Measurements from ENCODE around the gene GAS1. TPM values are rescaled to one million over a fixed set of nuclear protein-coding genes. Genes with fewer than 3 reads are reported as not detected.

The GAS1 gene
- total and polyA plus RNA-seq, 4 experiments from 2014 or later: 0.27 to 0.97 (median 0.77) TPM

GRCh38 chr9:86975606-86976005 lies 28.3 kb upstream of the GAS1 start:
- Histone ChIP-seq H3K36me3 (ENCODE audit: insufficient read depth, low read length) (no peaks in the 10 kb centered on the region), H3K27me3 (ENCODE audit: insufficient read depth, low read length) (no peaks in the 10 kb centered on the region), H3K9me3 (ENCODE audit: control insufficient read depth in 1 of 2, low read length in 2 of 2) (no peaks in the 10 kb centered on the region), H3K4me1 (ENCODE audit: insufficient read depth, low read length) (no peaks in the 10 kb centered on the region), H3K27ac (ENCODE audit: low read depth, low read length) (no peak overlapping the region), H3K4me3 (ENCODE audit: low read length in 2 of 2) (no peak overlapping the region)
- H3K4me1 Mint-ChIP-seq: no peaks in the 10 kb centered on the region
- ChIA-PET POLR2A (ENCODE audit: partially characterized antibody) (no interaction called here), CTCF (ENCODE audit: partially characterized antibody) (no interaction called here)
- no peak overlapping the region for H3K4me3 Mint-ChIP-seq
- DNase-seq: no peak
- H3K27me3 Mint-ChIP-seq: peaks cover 8 to 35% of the 10 kb centered on the region in 2 donors
- H3K27ac Mint-ChIP-seq: no peak overlapping the region
- intact Hi-C loops (cut with micrococcal nuclease): no loop called here
- no peaks in the 10 kb centered on the region for H3K36me3 Mint-ChIP-seq
- H3K9me3 Mint-ChIP-seq: no peaks in the 10 kb centered on the region

- H3K9me3 Mint-ChIP-seq: no peaks in the 10 kb centered on the region
- H3K4me1 ChIP-seq (ENCODE audit: insufficient read depth, low read length): no peaks in the 10 kb centered on the region
- ChIA-PET POLR2A (ENCODE audit: partially characterized antibody) (no interaction called here), CTCF (ENCODE audit: partially characterized antibody) (no interaction called here)
- H3K27ac ChIP-seq (ENCODE audit: low read depth, low read length): no peak overlapping the region
- H3K4me3 ChIP-seq (ENCODE audit: low read length in 2 of 2): no peak overlapping the region
- no peak overlapping the region for H3K4me3 Mint-ChIP-seq
- H3K27ac Mint-ChIP-seq: no peak overlapping the region
- H3K4me1 Mint-ChIP-seq: no peaks in the 10 kb centered on the region
- intact Hi-C loops (cut with micrococcal nuclease): no loop called here
- no peaks in the 10 kb centered on the region for H3K9me3 ChIP-seq (ENCODE audit: control insufficient read depth in 1 of 2, low read length in 2 of 2)
- H3K27me3 ChIP-seq (ENCODE audit: insufficient read depth, low read length): no peaks in the 10 kb centered on the region
- no peaks in the 10 kb centered on the region for H3K36me3 ChIP-seq (ENCODE audit: insufficient read depth, low read length)
- peaks cover 6 to 33% of the 10 kb centered on the region in 2 donors for H3K27me3 Mint-ChIP-seq
- DNase-seq: no peak
- no peaks in the 10 kb centered on the region for H3K36me3 Mint-ChIP-seq
Measured at GRCh38 chr9:86975036-86975435, 27.7 kb upstream of the GAS1 start.

- intact Hi-C loops (cut with micrococcal nuclease): no loop called here
- Mint-ChIP-seq H3K4me1 (no peaks in the 10 kb centered on the region), H3K9me3 (no peaks in the 10 kb centered on the region), H3K4me3 (no peak overlapping the region), H3K27ac (no peak overlapping the region), H3K27me3 (peaks cover 8 to 30% of the 10 kb centered on the region in 2 donors), H3K36me3 (no peaks in the 10 kb centered on the region)
- H3K27me3 ChIP-seq (ENCODE audit: insufficient read depth, low read length): no peaks in the 10 kb centered on the region
- ChIA-PET POLR2A (ENCODE audit: partially characterized antibody) (no interaction called here), CTCF (ENCODE audit: partially characterized antibody) (no interaction called here)
- no peaks in the 10 kb centered on the region for H3K4me1 ChIP-seq (ENCODE audit: insufficient read depth, low read length)
- H3K27ac ChIP-seq (ENCODE audit: low read depth, low read length): no peak overlapping the region
- H3K9me3 ChIP-seq (ENCODE audit: control insufficient read depth in 1 of 2, low read length in 2 of 2): no peaks in the 10 kb centered on the region
- no peak overlapping the region for H3K4me3 ChIP-seq (ENCODE audit: low read length in 2 of 2)
- no peaks in the 10 kb centered on the region for H3K36me3 ChIP-seq (ENCODE audit: insufficient read depth, low read length)
- DNase-seq: no peak
Measured at GRCh38 chr9:86974421-86974820, 27.1 kb upstream of the GAS1 start.

GRCh38 chr9:86971742-86972141 lies 24.4 kb upstream of the GAS1 start:
- ChIA-PET POLR2A (ENCODE audit: partially characterized antibody) (no interaction called here), CTCF (ENCODE audit: partially characterized antibody) (no interaction called here)
- DNase-seq: no peak
- no peaks in the 10 kb centered on the region for H3K9me3 Mint-ChIP-seq
- peaks cover 15 to 33% of the 10 kb centered on the region in 2 donors for H3K27me3 Mint-ChIP-seq
- no peaks in the 10 kb centered on the region for H3K27me3 ChIP-seq (ENCODE audit: insufficient read depth, low read length)
- no peaks in the 10 kb centered on the region for H3K36me3 Mint-ChIP-seq
- H3K36me3 ChIP-seq (ENCODE audit: insufficient read depth, low read length): no peaks in the 10 kb centered on the region
- no peak overlapping the region for H3K4me3 Mint-ChIP-seq
- no peak overlapping the region for H3K4me3 ChIP-seq (ENCODE audit: low read length in 2 of 2)
- H3K27ac Mint-ChIP-seq: no peak overlapping the region
- intact Hi-C loops (cut with micrococcal nuclease): no loop called here
- no peak overlapping the region for H3K27ac ChIP-seq (ENCODE audit: low read depth, low read length)
- no peaks in the 10 kb centered on the region for H3K4me1 Mint-ChIP-seq
- no peaks in the 10 kb centered on the region for H3K9me3 ChIP-seq (ENCODE audit: control insufficient read depth in 1 of 2, low read length in 2 of 2)
- H3K4me1 ChIP-seq (ENCODE audit: insufficient read depth, low read length): no peaks in the 10 kb centered on the region

GRCh38 chr9:86968258-86968920 lies 21.1 kb upstream of the GAS1 start:
- Mint-ChIP-seq H3K4me3 (no peak overlapping the region), H3K4me1 (no peaks in the 10 kb centered on the region), H3K36me3 (no peaks in the 10 kb centered on the region), H3K9me3 (no peaks in the 10 kb centered on the region), H3K27me3 (peaks cover 16 to 28% of the 10 kb centered on the region in 2 donors), H3K27ac (no peak overlapping the region)
- POLR2A ChIA-PET (ENCODE audit: partially characterized antibody): no interaction called here
- no peak for DNase-seq
- Histone ChIP-seq H3K4me1 (ENCODE audit: insufficient read depth, low read length) (no peaks in the 10 kb centered on the region), H3K27ac (ENCODE audit: low read depth, low read length) (no peak overlapping the region), H3K27me3 (ENCODE audit: insufficient read depth, low read length) (no peaks in the 10 kb centered on the region), H3K9me3 (ENCODE audit: control insufficient read depth in 1 of 2, low read length in 2 of 2) (no peaks in the 10 kb centered on the region), H3K36me3 (ENCODE audit: insufficient read depth, low read length) (no peaks in the 10 kb centered on the region), H3K4me3 (ENCODE audit: low read length in 2 of 2) (no peak overlapping the region)
- CTCF ChIA-PET (ENCODE audit: partially characterized antibody): no interaction called here
- intact Hi-C loops (cut with micrococcal nuclease): no loop called here

GRCh38 chr9:86966852-86967511 lies 19.7 kb upstream of the GAS1 start:
- ChIA-PET CTCF (ENCODE audit: partially characterized antibody) (no interaction called here), POLR2A (ENCODE audit: partially characterized antibody) (no interaction called here)
- H3K27ac ChIP-seq (ENCODE audit: low read depth, low read length): no peak overlapping the region
- Mint-ChIP-seq H3K4me1 (no peaks in the 10 kb centered on the region), H3K27me3 (peaks cover 14 to 19% of the 10 kb centered on the region in 2 donors), H3K36me3 (no peaks in the 10 kb centered on the region), H3K9me3 (no peaks in the 10 kb centered on the region), H3K4me3 (no peak overlapping the region), H3K27ac (no peak overlapping the region)
- H3K9me3 ChIP-seq (ENCODE audit: control insufficient read depth in 1 of 2, low read length in 2 of 2): no peaks in the 10 kb centered on the region
- H3K4me3 ChIP-seq (ENCODE audit: low read length in 2 of 2): no peak overlapping the region
- no peak for DNase-seq
- H3K4me1 ChIP-seq (ENCODE audit: insufficient read depth, low read length): no peaks in the 10 kb centered on the region
- H3K36me3 ChIP-seq (ENCODE audit: insufficient read depth, low read length): no peaks in the 10 kb centered on the region
- intact Hi-C loops (cut with micrococcal nuclease): no loop called here
- H3K27me3 ChIP-seq (ENCODE audit: insufficient read depth, low read length): no peaks in the 10 kb centered on the region

GRCh38 chr9:86965636-86966395 lies 18.5 kb upstream of the GAS1 start:
- Mint-ChIP-seq H3K36me3 (no peaks in the 10 kb centered on the region), H3K27ac (no peak overlapping the region), H3K9me3 (no peaks in the 10 kb centered on the region), H3K27me3 (peaks cover 13 to 20% of the 10 kb centered on the region in 2 donors), H3K4me1 (no peaks in the 10 kb centered on the region), H3K4me3 (no peak overlapping the region)
- Histone ChIP-seq H3K9me3 (ENCODE audit: control insufficient read depth in 1 of 2, low read length in 2 of 2) (no peaks in the 10 kb centered on the region), H3K27me3 (ENCODE audit: insufficient read depth, low read length) (no peaks in the 10 kb centered on the region), H3K4me1 (ENCODE audit: insufficient read depth, low read length) (no peaks in the 10 kb centered on the region), H3K27ac (ENCODE audit: low read depth, low read length) (no peak overlapping the region), H3K4me3 (ENCODE audit: low read length in 2 of 2) (no peak overlapping the region), H3K36me3 (ENCODE audit: insufficient read depth, low read length) (no peaks in the 10 kb centered on the region)
- POLR2A ChIA-PET (ENCODE audit: partially characterized antibody): no interaction called here
- CTCF ChIA-PET (ENCODE audit: partially characterized antibody): no interaction called here
- intact Hi-C loops (cut with micrococcal nuclease): no loop called here
- no peak for DNase-seq
